ENCODE measurements around the gene TMEM52. TPM values are rescaled to one million over a fixed set of nuclear protein-coding genes. Genes with fewer than 3 reads are reported as not detected.

TMEM52 gene
- total and polyA plus RNA-seq, 4 donors, result 2.6 to 13.1 (median 3.0) TPM

- H3K36me3 ChIP-seq (ENCODE audit: control insufficient read depth in 4 of 4, insufficient read depth in 3 of 4, low read depth in 1 of 4, low read length in 3 of 4), result no peaks in the 10 kb centered on the region
- peak overlapping the region in 1 of 2 donors; percentile 46 for H3K27ac ChIP-seq (ENCODE audit: low read depth in 1 of 2, low read length in 2 of 2)
- peaks cover 17 to 28% (median 23%) of the 10 kb centered on the region in 4 donors for H3K4me1 ChIP-seq (ENCODE audit: control insufficient read depth in 4 of 4, insufficient read depth in 4 of 4, low read length in 3 of 4)
- TF ChIP-seq ATF3 (IDR thresholded peaks at IDR 0.05), result no peak
- TF ChIP-seq GABPA (IDR thresholded peaks at IDR 0.05 in 1 of 2, conservative IDR thresholded peaks at IDR 0.05 in 1 of 2), result no peak
- no peak for TF ChIP-seq HNF4A (conservative IDR thresholded peaks at IDR 0.05)
- TF ChIP-seq JUND (IDR thresholded peaks at IDR 0.05), result no peak
- no peak for TF ChIP-seq FOXA1 (IDR thresholded peaks at IDR 0.05)
- TF ChIP-seq NR2F2 (IDR thresholded peaks at IDR 0.05), result no peak
- no peak for TF ChIP-seq CTCF (IDR thresholded peaks at IDR 0.05; ENCODE audit: low read depth, low read length, missing input control)
- TF ChIP-seq ZBTB33 (IDR thresholded peaks at IDR 0.05), result no peak
- no peak for TF ChIP-seq REST (IDR thresholded peaks at IDR 0.05)
- no peak for TF ChIP-seq RXRA (IDR thresholded peaks at IDR 0.05)
- TF ChIP-seq SP1 (IDR thresholded peaks at IDR 0.05), result no peak
- no peak for TF ChIP-seq RAD21 (IDR thresholded peaks at IDR 0.05)
- WGBS, result 46% methylated on average over 46 of the region's 46 CpGs
- H3K4me3 ChIP-seq (ENCODE audit: low read depth in 1 of 3, low read length in 3 of 3), result peak overlapping the region in 2 of 3 donors; percentile 13 to 56
- no peaks in the 10 kb centered on the region for H3K27me3 ChIP-seq (ENCODE audit: control insufficient read depth in 4 of 4, insufficient read depth in 4 of 4, low read length in 3 of 4)
- no peak overlapping the region for H3K9ac ChIP-seq (ENCODE audit: low read depth in 1 of 2, low read length in 2 of 2)
- no peak for DNase-seq (ENCODE audit: low spot score)
- no peaks in the 10 kb centered on the region for H3K9me3 ChIP-seq (ENCODE audit: control insufficient read depth in 4 of 4, low read length in 3 of 4)
These were observed 831 bp downstream of the TMEM52 start for GRCh38 chr1:1917995-1918900.
